GM12875 (cell line): Measurements from ENCODE around the gene XPR1.
"Not testable (repeated sequence)": the region's sequence is repeated elsewhere in the genome, so short reads cannot be mapped to it uniquely, and the experiment has no call there.

Source experiments
- H3K4me3 ChIP-seq: one replicate; pipeline ENCODE4 v1.5.1; 2011; ENCODE audit warnings: low read depth, low read length, control low read depth
- TF ChIP-seq, protein P1 (sequence below): IDR thresholded peaks from 2 replicates; pipeline ENCODE4 v1.5.1; 2011; ENCODE audit warnings: low read depth, mild to moderate bottlenecking, control low read depth, inconsistent platforms, low read length, moderate library complexity, borderline replicate concordance; ENCODE audit not compliant: insufficient read depth

Gene XPR1

GRCh38 chr1:180814258-180814657 lies 182.4 kb downstream of the XPR1 start:
- TF ChIP-seq, protein P1, sequence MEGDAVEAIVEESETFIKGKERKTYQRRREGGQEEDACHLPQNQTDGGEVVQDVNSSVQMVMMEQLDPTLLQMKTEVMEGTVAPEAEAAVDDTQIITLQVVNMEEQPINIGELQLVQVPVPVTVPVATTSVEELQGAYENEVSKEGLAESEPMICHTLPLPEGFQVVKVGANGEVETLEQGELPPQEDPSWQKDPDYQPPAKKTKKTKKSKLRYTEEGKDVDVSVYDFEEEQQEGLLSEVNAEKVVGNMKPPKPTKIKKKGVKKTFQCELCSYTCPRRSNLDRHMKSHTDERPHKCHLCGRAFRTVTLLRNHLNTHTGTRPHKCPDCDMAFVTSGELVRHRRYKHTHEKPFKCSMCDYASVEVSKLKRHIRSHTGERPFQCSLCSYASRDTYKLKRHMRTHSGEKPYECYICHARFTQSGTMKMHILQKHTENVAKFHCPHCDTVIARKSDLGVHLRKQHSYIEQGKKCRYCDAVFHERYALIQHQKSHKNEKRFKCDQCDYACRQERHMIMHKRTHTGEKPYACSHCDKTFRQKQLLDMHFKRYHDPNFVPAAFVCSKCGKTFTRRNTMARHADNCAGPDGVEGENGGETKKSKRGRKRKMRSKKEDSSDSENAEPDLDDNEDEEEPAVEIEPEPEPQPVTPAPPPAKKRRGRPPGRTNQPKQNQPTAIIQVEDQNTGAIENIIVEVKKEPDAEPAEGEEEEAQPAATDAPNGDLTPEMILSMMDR = no peak

GRCh38 chr1:180815188-180815587 lies 183.4 kb downstream of the XPR1 start:
- H3K4me3 ChIP-seq = no peak overlapping the region
- TF ChIP-seq, protein P1 = no peak

More at GRCh38 chr1:180814258-180814657, 182.4 kb downstream of the XPR1 start:
- no peak overlapping the region for H3K4me3 ChIP-seq

DNA sequence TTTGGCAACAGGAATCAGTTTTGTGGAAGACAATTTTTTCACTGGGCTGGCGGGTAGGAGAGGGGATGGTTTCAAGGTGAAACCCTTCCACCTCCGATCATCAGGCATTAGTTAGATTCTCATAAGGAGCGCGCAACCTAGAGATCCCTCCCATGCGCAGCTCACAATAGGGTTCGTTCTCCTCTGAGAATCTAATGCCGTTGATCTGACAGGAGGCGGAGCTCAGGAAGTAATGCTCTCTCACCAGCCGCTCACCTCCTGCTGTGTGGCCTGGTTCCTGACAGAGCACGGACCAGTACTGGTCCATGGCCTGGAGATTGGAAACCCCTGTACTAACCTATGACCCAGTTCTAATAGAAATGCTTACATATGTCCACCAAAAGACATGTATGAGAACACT lies 184.3 kb downstream of the XPR1 start:
- TF ChIP-seq, protein P1 = no peak
- no peak overlapping the region for H3K4me3 ChIP-seq

GRCh38 chr1:180821970-180822369 lies 190.1 kb downstream of the XPR1 start:
- H3K4me3 ChIP-seq = no peak overlapping the region
- TF ChIP-seq, protein P1 = no peak

DNA sequence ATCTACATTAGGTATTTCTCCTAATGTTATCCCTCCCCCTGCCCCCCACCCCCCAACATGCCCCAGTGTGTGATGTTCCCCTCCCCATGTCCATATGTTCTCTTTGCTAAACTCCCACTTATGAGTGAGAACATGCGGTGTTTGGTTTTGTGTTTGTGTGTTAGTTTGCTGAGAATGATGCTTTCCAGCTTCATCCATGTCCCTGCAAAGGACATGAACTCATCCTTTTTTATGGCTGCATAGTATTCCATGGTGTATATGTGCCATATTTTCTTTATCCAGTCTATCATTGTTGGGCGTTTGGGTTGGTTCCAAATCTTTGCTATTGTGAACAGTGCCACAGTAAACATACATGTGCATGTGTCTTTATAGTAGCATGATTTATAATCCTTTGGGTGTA lies 199.7 kb downstream of the XPR1 start:
- not testable (repeated sequence) for H3K4me3 ChIP-seq

GRCh38 chr1:180833180-180833579 lies 201.4 kb downstream of the XPR1 start:
- H3K4me3 ChIP-seq = not testable (repeated sequence)

- no peak overlapping the region for H3K4me3 ChIP-seq
- TF ChIP-seq, protein P1 = no peak
Observed at GRCh38 chr1:180836449-180836848, 204.6 kb downstream of the XPR1 start.

- H3K4me3 ChIP-seq = no peak overlapping the region
- TF ChIP-seq, protein P1 = no peak
Observed at GRCh38 chr1:180837020-180837419, 205.2 kb downstream of the XPR1 start.
